Measurements from ENCODE around the gene CNDP1.

The CNDP1 gene

DNA sequence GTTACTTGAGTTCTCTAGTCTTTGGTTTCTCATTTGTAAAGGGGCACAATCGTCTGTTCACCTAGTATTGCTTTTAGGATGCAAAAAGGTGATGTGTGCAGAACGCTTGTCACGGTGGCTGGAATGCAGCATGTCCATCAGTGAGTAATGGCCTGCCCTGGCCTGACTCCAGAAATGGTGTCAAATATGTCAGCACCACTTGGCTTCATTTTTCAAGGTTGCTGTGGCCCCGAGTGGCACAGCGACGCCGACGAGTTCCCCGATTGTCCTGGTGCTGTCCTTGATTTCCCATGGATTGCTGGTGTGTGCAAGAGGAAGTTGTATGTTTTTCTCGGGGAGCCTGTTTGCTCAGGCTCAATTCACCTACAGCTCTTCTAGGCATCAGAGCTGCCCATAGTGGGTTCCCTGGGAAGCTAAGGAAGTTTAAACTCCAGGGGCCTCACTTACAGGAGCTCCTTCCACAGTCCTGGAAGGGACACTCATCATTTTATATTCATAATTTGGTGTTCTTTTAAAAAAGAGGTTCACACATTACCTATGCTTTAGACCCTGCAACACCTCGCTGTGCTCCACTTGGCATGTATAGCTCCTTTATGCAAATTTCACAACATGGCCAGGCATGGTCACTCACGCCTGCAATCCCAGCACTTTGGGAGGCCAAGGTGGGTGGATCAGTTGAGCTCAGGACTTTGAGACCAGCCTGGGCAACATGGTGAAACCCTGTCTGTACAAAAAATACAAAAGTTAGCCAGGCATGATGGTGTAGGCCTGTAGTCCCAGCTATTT is 37.8 kb downstream of the CNDP1 start:
- no peak overlapping the region for H2AFZ ChIP-seq
- no peaks in the 10 kb centered on the region for H3K36me3 ChIP-seq (ENCODE audit: control insufficient read depth, insufficient read depth, low read length)
- H3K9me3 ChIP-seq (ENCODE audit: control insufficient read depth, low read length) = no peaks in the 10 kb centered on the region
- TF ChIP-seq, protein P1, sequence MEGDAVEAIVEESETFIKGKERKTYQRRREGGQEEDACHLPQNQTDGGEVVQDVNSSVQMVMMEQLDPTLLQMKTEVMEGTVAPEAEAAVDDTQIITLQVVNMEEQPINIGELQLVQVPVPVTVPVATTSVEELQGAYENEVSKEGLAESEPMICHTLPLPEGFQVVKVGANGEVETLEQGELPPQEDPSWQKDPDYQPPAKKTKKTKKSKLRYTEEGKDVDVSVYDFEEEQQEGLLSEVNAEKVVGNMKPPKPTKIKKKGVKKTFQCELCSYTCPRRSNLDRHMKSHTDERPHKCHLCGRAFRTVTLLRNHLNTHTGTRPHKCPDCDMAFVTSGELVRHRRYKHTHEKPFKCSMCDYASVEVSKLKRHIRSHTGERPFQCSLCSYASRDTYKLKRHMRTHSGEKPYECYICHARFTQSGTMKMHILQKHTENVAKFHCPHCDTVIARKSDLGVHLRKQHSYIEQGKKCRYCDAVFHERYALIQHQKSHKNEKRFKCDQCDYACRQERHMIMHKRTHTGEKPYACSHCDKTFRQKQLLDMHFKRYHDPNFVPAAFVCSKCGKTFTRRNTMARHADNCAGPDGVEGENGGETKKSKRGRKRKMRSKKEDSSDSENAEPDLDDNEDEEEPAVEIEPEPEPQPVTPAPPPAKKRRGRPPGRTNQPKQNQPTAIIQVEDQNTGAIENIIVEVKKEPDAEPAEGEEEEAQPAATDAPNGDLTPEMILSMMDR (IDR thresholded peaks at IDR 0.05) = no peak
- no peak overlapping the region for H3K9ac ChIP-seq
- H3K27me3 ChIP-seq (ENCODE audit: control insufficient read depth, insufficient read depth, low read length) = no peaks in the 10 kb centered on the region
- no peaks in the 10 kb centered on the region for H3K79me2 ChIP-seq
- no peak overlapping the region for H3K4me3 ChIP-seq (ENCODE audit: low read depth, low read length)
- H3K27ac ChIP-seq = no peak overlapping the region
- no peaks in the 10 kb centered on the region for H3K4me1 ChIP-seq
- no peak overlapping the region for H3K4me2 ChIP-seq (ENCODE audit: low read length)

DNA sequence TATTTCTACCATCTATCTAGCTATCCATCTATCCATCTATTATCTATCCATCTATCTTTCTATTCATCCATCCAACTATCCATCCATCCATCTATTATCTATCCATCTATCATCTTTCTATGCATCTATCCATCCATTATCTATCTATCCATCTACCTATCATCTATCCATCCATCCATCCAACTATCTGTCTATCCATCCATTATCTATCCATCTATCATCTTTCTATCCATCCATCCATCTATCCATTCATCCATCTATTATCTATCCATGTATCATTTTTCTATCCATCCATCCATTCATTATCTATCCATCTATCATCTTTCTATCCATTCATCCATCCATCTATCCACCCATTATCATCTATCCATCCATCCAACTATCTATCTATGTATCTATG is 38.8 kb downstream of the CNDP1 start:
- H3K79me2 ChIP-seq = no peaks in the 10 kb centered on the region
- TF ChIP-seq, protein P1 (IDR thresholded peaks at IDR 0.05) = no peak
- no peak overlapping the region for H2AFZ ChIP-seq
- no peak overlapping the region for H3K9ac ChIP-seq
- H3K4me1 ChIP-seq = no peaks in the 10 kb centered on the region
- H3K4me3 ChIP-seq (ENCODE audit: low read depth, low read length) = no peak overlapping the region
- no peaks in the 10 kb centered on the region for H3K9me3 ChIP-seq (ENCODE audit: control insufficient read depth, low read length)
- no peaks in the 10 kb centered on the region for H3K27me3 ChIP-seq (ENCODE audit: control insufficient read depth, insufficient read depth, low read length)
- no peak overlapping the region for H3K4me2 ChIP-seq (ENCODE audit: low read length)
- no peaks in the 10 kb centered on the region for H3K36me3 ChIP-seq (ENCODE audit: control insufficient read depth, insufficient read depth, low read length)
- no peak overlapping the region for H3K27ac ChIP-seq

DNA sequence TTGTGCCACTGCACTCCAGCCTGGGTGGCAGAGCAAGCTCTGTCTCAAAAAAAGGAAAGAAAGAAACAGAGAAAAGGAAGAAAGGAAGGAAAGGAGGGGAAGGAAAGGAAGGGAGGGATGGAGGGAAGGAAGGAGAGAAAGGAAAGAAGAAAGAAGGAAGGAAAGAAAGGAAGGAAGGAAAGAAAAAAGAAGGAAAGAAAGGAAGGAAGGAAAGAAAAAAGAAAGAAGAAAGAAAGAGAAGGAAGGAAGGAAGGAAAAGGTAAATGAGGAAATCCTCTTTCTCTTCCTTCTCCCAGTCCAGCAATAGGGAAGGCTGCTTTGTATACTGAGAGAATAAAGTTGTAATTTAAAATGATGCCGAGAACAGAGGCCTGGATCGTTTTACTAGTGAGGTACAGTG is 40.6 kb downstream of the CNDP1 start:
- no peak overlapping the region for H3K27ac ChIP-seq
- no peak overlapping the region for H2AFZ ChIP-seq
- H3K27me3 ChIP-seq (ENCODE audit: control insufficient read depth, insufficient read depth, low read length) = no peaks in the 10 kb centered on the region
- no peaks in the 10 kb centered on the region for H3K4me1 ChIP-seq
- H3K4me2 ChIP-seq (ENCODE audit: low read length) = no peak overlapping the region
- H3K4me3 ChIP-seq (ENCODE audit: low read depth, low read length) = no peak overlapping the region
- TF ChIP-seq, protein P1 (IDR thresholded peaks at IDR 0.05) = no peak
- no peak overlapping the region for H3K9ac ChIP-seq
- no peaks in the 10 kb centered on the region for H3K36me3 ChIP-seq (ENCODE audit: control insufficient read depth, insufficient read depth, low read length)
- H3K9me3 ChIP-seq (ENCODE audit: control insufficient read depth, low read length) = no peaks in the 10 kb centered on the region
- no peaks in the 10 kb centered on the region for H3K79me2 ChIP-seq

DNA sequence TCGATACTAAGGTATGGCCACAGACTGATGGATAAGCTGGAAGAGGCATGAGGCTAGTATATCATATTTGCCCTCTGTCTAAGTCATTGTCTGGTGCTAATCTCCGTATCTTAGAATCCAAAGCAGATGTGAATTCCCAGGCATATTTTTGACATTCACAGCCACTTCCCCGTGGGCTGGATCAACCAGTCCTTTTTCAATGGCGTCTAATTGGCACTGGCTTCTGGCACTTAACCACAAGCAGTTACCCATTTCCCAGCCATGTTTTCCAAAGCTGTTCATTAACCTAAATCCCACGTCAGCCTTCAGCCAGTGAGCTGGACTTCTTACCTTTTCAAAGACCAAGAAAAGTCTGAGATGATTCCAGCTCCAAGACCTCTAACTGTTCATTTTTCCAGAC is 42.7 kb downstream of the CNDP1 start:
- Histone ChIP-seq H3K4me3 (ENCODE audit: low read depth, low read length) (no peak overlapping the region), H3K27ac (no peak overlapping the region), H2AFZ (no peak overlapping the region), H3K9me3 (ENCODE audit: control insufficient read depth, low read length) (no peaks in the 10 kb centered on the region), H3K27me3 (ENCODE audit: control insufficient read depth, insufficient read depth, low read length) (no peaks in the 10 kb centered on the region), H3K4me2 (ENCODE audit: low read length) (no peak overlapping the region), H3K9ac (no peak overlapping the region), H3K4me1 (no peaks in the 10 kb centered on the region), H3K36me3 (ENCODE audit: control insufficient read depth, insufficient read depth, low read length) (no peaks in the 10 kb centered on the region), H3K79me2 (no peaks in the 10 kb centered on the region)
- TF ChIP-seq, protein P1 (IDR thresholded peaks at IDR 0.05) = no peak

DNA sequence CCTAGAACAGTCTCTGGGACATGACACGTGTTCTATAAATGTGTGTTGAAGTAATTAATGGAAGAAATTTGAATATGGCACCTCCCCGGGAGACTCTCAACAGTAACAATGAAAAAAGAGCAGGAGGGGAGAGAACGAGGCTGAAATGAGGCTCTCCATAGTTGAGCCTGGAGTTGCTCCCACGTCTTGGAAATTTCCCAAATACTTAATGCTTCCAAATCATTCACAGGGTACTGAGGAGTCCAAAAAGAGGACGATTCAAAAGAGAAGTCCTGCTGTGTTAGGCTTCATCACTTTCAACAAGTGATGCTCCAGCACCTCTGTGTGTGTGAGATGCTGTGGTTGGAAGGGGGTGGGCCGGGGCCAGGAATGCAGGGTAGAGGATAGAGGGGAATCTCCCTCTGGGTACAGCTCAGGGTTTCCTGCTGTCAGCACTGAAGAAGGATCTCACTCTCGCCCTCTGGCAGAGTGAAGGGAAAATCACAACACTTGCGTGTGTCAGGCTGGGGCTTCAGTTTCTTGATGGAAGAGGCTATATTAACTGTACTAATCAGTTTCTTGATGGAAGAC is 45.3 kb downstream of the CNDP1 start:
- Histone ChIP-seq H3K4me3 (ENCODE audit: low read depth, low read length) (no peak overlapping the region), H3K9me3 (ENCODE audit: control insufficient read depth, low read length) (no peaks in the 10 kb centered on the region), H3K27ac (no peak overlapping the region), H3K4me2 (ENCODE audit: low read length) (no peak overlapping the region), H3K9ac (no peak overlapping the region), H3K79me2 (no peaks in the 10 kb centered on the region), H3K27me3 (ENCODE audit: control insufficient read depth, insufficient read depth, low read length) (no peaks in the 10 kb centered on the region), H2AFZ (no peak overlapping the region), H3K36me3 (ENCODE audit: control insufficient read depth, insufficient read depth, low read length) (no peaks in the 10 kb centered on the region), H3K4me1 (no peaks in the 10 kb centered on the region)
- TF ChIP-seq, protein P1 (IDR thresholded peaks at IDR 0.05) = no peak

All from parathyroid adenoma (tissue), 2 donors.